ENCODE measurements around the gene FANCC.

The FANCC gene

GRCh38 chr9:95116808-95117204 is 200.7 kb downstream of the FANCC start:
- TF ChIP-seq, protein P1, sequence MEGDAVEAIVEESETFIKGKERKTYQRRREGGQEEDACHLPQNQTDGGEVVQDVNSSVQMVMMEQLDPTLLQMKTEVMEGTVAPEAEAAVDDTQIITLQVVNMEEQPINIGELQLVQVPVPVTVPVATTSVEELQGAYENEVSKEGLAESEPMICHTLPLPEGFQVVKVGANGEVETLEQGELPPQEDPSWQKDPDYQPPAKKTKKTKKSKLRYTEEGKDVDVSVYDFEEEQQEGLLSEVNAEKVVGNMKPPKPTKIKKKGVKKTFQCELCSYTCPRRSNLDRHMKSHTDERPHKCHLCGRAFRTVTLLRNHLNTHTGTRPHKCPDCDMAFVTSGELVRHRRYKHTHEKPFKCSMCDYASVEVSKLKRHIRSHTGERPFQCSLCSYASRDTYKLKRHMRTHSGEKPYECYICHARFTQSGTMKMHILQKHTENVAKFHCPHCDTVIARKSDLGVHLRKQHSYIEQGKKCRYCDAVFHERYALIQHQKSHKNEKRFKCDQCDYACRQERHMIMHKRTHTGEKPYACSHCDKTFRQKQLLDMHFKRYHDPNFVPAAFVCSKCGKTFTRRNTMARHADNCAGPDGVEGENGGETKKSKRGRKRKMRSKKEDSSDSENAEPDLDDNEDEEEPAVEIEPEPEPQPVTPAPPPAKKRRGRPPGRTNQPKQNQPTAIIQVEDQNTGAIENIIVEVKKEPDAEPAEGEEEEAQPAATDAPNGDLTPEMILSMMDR (IDR thresholded peaks at IDR 0.05; ENCODE audit: borderline replicate concordance, extremely low read depth, low read length, poor library complexity, severe bottlenecking) = no peak
- no peak for TF ChIP-seq EZH2 (IDR thresholded peaks at IDR 0.05; ENCODE audit: borderline replicate concordance, low read depth, low read length, severe bottlenecking)
- H3K4me1 ChIP-seq (ENCODE audit: insufficient read depth, low read length) = no peaks in the 10 kb centered on the region
- H3K4me3 ChIP-seq (ENCODE audit: low read depth in 1 of 2, low read length in 2 of 2) = no peak overlapping the region
- H3K9me3 ChIP-seq (ENCODE audit: insufficient read depth, low read length, severe bottlenecking) = no peaks in the 10 kb centered on the region
- no peak for ATAC-seq (ENCODE audit: insufficient read depth, low read depth)
- peaks cover 3% of the 10 kb centered on the region; the same call in 1 of the 2 replicates for H3K36me3 ChIP-seq (ENCODE audit: insufficient read depth, low read length)
- no peaks in the 10 kb centered on the region for H3K27me3 ChIP-seq (ENCODE audit: insufficient read depth, low read length, poor library complexity)
- H3K79me2 ChIP-seq (ENCODE audit: insufficient read depth, low read length) = no peaks in the 10 kb centered on the region
- H3K27ac ChIP-seq (ENCODE audit: low read length) = no peak overlapping the region
- H3K9ac ChIP-seq (ENCODE audit: low read depth, low read length) = no peak overlapping the region
- no peak for DNase-seq
- H3K4me2 ChIP-seq (ENCODE audit: insufficient read depth, low read length) = no peak overlapping the region
- no peaks in the 10 kb centered on the region for H4K20me1 ChIP-seq (ENCODE audit: insufficient read depth, low read length)
- H2AFZ ChIP-seq (ENCODE audit: low read depth, low read length) = no peak overlapping the region

GRCh38 chr9:95116002-95116807 is 201.3 kb downstream of the FANCC start:
- peaks cover 3% of the 10 kb centered on the region; the same call in 1 of the 2 replicates for H3K36me3 ChIP-seq (ENCODE audit: insufficient read depth, low read length)
- no peak overlapping the region for H3K27ac ChIP-seq (ENCODE audit: low read length)
- no peaks in the 10 kb centered on the region for H4K20me1 ChIP-seq (ENCODE audit: insufficient read depth, low read length)
- no peak overlapping the region for H3K4me2 ChIP-seq (ENCODE audit: insufficient read depth, low read length)
- H3K4me1 ChIP-seq (ENCODE audit: insufficient read depth, low read length) = no peaks in the 10 kb centered on the region
- H3K9ac ChIP-seq (ENCODE audit: low read depth, low read length) = no peak overlapping the region
- TF ChIP-seq, protein P1 (IDR thresholded peaks at IDR 0.05; ENCODE audit: borderline replicate concordance, extremely low read depth, low read length, poor library complexity, severe bottlenecking) = no peak
- no peak for TF ChIP-seq EZH2 (IDR thresholded peaks at IDR 0.05; ENCODE audit: borderline replicate concordance, low read depth, low read length, severe bottlenecking)
- H2AFZ ChIP-seq (ENCODE audit: low read depth, low read length) = no peak overlapping the region
- H3K4me3 ChIP-seq (ENCODE audit: low read depth in 1 of 2, low read length in 2 of 2) = no peak overlapping the region
- no peaks in the 10 kb centered on the region for H3K27me3 ChIP-seq (ENCODE audit: insufficient read depth, low read length, poor library complexity)
- no peak for ATAC-seq (ENCODE audit: insufficient read depth, low read depth)
- H3K79me2 ChIP-seq (ENCODE audit: insufficient read depth, low read length) = no peaks in the 10 kb centered on the region
- no peak for DNase-seq
- no peaks in the 10 kb centered on the region for H3K9me3 ChIP-seq (ENCODE audit: insufficient read depth, low read length, severe bottlenecking)

- Histone ChIP-seq H3K79me2 (ENCODE audit: insufficient read depth, low read length) (no peaks in the 10 kb centered on the region), H3K36me3 (ENCODE audit: insufficient read depth, low read length) (peaks cover 3% of the 10 kb centered on the region; the same call in 1 of the 2 replicates), H4K20me1 (ENCODE audit: insufficient read depth, low read length) (no peaks in the 10 kb centered on the region), H3K9me3 (ENCODE audit: insufficient read depth, low read length, severe bottlenecking) (no peaks in the 10 kb centered on the region), H3K4me2 (ENCODE audit: insufficient read depth, low read length) (no peak overlapping the region), H3K27ac (ENCODE audit: low read length) (no peak overlapping the region), H3K4me3 (ENCODE audit: low read depth in 1 of 2, low read length in 2 of 2) (no peak overlapping the region), H3K4me1 (ENCODE audit: insufficient read depth, low read length) (no peaks in the 10 kb centered on the region), H2AFZ (ENCODE audit: low read depth, low read length) (no peak overlapping the region), H3K27me3 (ENCODE audit: insufficient read depth, low read length, poor library complexity) (no peaks in the 10 kb centered on the region), H3K9ac (ENCODE audit: low read depth, low read length) (no peak overlapping the region)
- TF ChIP-seq EZH2 (IDR thresholded peaks at IDR 0.05; ENCODE audit: borderline replicate concordance, low read depth, low read length, severe bottlenecking) = no peak
- no peak for ATAC-seq (ENCODE audit: insufficient read depth, low read depth)
- DNase-seq = no peak
Measured at GRCh38 chr9:95115104-95115503, 202.4 kb downstream of the FANCC start.

DNA sequence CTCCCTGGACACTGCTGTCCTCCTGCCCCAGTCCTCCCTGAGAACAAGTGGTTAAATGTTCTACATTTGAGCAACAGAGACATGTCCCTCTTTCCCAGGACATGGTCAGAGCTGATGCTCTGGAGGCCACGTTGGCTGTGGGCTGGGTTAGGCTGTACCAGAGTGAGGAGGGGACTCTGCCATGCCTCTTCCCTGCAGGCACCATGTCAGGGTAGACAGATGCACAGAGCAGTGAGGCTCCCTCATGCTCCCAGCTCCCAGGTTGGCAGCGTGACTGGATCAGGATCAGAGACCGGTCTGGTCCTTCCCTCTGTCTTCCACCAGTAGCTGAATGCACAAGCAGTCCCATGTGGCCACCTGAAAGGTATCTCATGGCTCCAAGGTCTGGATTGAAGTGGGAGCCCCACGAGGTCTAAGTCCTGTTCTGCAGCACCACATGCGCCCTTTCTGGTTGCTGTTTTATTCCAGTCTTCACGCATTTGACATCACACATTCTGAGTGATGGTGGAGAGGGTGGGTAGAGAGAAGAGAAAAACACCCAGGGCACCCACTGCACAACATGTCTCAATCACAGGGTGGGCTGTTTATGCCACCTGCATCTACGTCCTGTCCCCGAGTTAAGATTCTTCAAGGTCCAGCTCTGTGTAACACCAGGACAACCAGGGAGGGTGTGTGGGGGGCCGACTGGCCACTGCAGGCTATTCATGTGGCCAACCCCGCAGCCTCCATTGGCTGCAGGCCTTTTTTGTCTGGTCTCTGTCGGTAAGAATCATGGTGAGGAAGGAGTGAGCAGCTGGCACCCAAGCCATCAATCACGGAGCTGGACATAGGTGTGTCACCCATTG is 204.9 kb downstream of the FANCC start:
- no peak for TF ChIP-seq EZH2 (IDR thresholded peaks at IDR 0.05; ENCODE audit: borderline replicate concordance, low read depth, low read length, severe bottlenecking)
- TF ChIP-seq, protein P1 (IDR thresholded peaks at IDR 0.05; ENCODE audit: borderline replicate concordance, extremely low read depth, low read length, poor library complexity, severe bottlenecking) = no peak
- no peak overlapping the region for H3K9ac ChIP-seq (ENCODE audit: low read depth, low read length)
- no peaks in the 10 kb centered on the region for H3K9me3 ChIP-seq (ENCODE audit: insufficient read depth, low read length, severe bottlenecking)
- H3K79me2 ChIP-seq (ENCODE audit: insufficient read depth, low read length) = no peaks in the 10 kb centered on the region
- H4K20me1 ChIP-seq (ENCODE audit: insufficient read depth, low read length) = no peaks in the 10 kb centered on the region
- no peaks in the 10 kb centered on the region for H3K27me3 ChIP-seq (ENCODE audit: insufficient read depth, low read length, poor library complexity)
- no peak overlapping the region for H3K4me3 ChIP-seq (ENCODE audit: low read depth in 1 of 2, low read length in 2 of 2)
- DNase-seq (no peak), ATAC-seq (ENCODE audit: insufficient read depth, low read depth) (no peak)
- no peak overlapping the region for H3K27ac ChIP-seq (ENCODE audit: low read length)
- no peaks in the 10 kb centered on the region for H3K4me1 ChIP-seq (ENCODE audit: insufficient read depth, low read length)
- peaks cover 3% of the 10 kb centered on the region; the same call in 1 of the 2 replicates for H3K36me3 ChIP-seq (ENCODE audit: insufficient read depth, low read length)
- no peak overlapping the region for H2AFZ ChIP-seq (ENCODE audit: low read depth, low read length)
- H3K4me2 ChIP-seq (ENCODE audit: insufficient read depth, low read length) = no peak overlapping the region

All from DND-41 (cell line).